HG03139 (cell line): ENCODE results near the gene CTIF.

Experiments used
- ATAC-seq: cut with Tn5 transposase; IDR thresholded peaks from one replicate; pipeline ENCODE4 v1.9.1; 2021; ENCODE audit not compliant: unreplicated experiment

The CTIF gene

DNA sequence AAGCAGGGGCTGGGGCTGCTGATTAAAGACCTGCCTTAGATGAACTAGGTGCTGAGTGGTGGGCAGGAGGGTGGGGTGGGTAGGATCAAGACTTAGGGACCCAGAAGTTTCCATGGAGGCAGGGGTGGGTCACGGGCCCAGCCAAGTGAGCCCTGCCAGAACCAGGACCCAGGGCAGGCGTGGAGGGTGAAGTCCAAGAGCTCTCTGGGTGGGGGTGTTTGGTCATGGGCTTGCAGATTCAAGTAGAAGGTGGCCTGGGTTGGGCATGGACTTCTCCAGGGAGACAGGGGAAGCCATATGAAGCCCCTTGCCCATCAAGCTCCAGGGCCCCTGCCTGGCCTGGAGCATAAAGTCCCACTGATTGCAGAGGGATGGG lies 243.1 kb downstream of the CTIF start:
- ATAC-seq = no peak

DNA sequence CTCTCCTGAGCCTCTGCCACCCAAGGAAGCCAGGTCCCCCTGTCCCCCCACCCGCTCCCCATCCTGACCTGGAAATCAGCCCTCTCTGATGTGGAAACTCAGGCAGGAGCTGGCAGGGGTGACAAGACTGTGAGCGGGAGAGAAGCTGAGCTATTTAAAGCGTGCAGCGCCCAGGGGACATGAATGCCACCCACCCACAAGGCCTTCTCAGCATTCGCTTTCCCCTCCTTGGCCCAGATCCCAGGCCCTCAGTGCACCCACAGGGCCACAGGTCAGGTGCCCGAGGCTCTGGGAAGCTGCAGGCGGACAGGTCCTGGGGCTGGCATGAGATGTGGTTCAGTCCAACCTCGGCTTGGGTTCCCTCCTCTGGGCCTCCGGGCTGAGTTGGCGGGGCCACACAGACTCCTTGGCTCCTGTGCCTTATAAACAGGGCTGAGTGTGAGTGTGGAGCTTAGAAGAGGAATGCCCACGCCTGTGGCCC lies 243.6 kb downstream of the CTIF start:
- no peak for ATAC-seq

DNA sequence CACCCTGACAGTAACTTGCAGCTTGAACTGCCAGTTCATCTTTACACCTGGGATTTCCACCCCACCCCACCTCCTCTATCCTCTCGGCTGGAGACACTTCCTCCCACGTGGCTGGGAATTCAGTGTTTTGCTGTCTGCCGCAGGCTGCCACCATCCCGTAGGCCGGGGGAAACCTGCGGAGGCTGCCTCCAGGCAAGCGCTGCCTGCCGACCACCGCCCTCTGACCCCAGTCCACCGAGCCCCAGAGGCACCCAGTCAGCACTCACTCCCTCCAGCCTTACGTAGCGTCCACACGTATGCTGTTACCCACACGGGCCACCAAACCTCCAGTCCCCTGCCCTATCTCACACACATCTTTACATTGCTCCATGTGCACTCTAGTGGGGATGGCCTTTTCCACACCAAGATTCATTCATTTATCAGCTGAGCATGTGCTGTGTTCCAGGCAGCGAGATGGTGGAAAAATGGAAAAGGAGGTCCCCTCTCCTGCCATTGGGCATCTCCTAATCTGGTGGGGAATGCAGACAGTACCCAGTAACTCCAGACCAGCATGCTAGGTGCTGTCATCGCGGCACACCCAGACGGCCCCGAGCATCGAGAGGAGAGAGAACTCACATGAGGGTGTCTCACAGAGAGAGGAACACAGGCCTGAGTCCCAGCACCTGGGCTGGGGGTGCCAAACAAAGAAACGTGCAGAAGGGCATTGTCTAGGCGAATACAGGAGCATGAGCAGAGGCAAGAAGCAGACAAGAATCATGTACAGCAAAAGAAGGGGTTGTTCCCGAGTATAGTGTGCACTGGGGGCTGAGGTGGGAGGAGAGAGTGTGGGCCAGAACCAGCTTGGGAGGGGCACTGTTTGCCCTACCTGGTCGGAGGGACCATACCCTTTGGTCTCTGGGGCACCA lies 245.0 kb downstream of the CTIF start:
- ATAC-seq = no peak

DNA sequence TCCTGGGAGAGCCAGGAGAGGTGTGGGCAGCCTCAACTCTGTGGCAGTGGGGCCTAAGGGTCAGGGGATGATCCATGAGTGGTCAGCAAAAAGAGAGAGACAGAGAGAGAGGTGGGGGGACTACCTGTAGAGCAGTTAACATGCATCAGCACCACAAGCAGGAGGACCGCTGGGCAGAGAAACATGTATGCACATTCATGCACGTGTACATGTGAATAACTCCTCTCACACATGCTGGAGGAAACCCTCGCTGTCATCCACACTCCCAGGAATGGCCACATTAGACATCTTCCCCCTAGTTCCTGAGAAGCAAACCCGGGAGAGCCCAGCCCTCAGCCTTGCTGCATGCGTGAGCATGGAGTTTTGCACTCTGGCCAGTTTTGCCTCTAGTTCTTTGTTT lies 245.8 kb downstream of the CTIF start:
- ATAC-seq = peak; percentile 9

DNA sequence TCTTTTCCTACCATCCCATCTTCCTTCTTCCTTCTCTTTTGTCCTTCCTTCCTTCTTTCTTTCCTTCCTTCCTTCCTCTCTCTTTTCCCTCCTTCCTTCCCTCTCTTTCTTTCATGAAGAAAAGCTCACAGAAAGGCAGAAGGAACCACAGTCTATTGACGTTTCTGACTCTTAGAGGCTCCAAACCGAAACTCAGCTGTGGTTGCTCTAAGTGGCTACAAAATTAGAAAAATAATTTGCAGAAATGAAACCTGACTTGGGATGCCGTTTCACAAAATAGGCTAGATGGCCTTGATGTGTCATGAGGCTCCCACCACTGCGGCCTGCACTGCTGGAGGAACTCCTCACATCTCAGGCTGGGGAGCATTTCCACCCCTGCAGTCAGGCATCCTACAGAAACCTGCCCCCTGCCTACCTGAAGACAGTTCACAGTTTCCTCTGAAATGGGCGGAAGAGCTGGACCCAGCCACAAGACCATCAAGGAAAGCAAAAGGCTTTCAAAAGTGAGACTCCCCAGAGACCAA lies 246.3 kb downstream of the CTIF start:
- ATAC-seq = peak; percentile 78

DNA sequence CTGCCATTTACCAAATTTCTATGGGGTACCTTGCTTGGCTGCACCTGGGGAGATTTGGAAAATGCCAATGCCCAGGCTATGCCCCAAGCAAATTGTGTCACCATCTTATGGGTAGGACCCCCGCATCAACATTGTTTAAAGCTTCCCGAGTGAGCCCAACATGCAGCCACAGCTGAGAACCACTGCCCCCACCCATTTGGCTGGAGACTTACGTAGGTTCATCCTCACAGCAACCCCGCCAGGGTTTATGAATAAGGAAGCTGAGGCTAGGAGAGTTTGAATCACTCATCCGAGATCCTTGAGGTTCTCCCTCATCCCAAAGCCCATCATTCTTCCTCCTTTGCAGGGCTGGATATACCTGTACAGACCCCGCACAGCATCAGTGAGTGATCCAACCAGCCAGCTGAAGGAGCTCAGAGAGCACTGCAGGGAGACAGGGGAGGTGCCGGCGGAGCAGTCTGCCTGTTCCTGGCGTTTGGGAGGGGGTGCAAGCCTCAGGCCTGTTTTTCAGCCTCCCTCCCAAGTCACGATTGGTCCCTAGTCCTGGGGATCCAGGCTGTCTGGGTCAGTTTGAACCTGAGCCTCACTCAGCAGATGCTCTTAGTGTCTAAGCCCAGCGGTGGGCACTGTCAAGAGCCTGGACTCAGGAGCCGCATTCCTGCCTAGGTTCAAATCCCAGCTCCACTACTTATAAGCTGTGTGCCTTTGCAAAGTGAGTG lies 247.1 kb downstream of the CTIF start:
- no peak for ATAC-seq

DNA sequence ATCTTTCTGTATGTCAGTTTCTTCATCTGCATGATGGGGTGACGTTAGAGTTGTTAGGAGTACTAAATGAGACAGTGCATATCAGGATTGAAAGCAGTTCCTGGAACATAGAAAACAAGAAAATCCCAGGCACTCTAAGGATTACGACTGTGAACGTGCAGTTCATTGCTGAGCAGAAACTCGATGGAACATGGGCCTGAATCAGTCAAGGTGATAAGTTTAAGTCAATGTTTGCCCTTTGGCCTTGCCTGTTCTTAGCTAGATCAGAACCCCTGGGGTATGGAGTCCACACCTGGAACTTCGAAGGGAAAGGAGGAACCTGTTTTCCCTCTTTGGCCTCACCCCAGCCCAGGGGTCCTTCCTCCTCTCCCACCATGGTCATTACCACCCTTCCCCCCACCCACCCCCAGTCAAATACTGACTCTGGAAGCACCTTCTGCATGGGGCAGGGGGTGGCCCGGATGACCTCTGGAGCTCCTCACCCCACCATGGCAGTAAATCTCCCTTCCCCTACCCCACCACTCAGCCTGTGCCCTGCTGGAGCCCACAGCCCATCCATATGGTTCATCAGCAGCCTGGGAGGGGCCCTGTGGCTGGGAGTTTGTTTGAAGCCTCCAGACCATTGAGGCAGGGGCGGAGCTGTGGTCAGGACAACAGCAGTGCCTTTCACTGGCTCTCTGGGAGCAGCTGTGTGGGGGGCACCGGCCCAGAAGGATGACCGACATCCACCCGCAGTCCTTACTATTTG lies 247.8 kb downstream of the CTIF start:
- no peak for ATAC-seq

DNA sequence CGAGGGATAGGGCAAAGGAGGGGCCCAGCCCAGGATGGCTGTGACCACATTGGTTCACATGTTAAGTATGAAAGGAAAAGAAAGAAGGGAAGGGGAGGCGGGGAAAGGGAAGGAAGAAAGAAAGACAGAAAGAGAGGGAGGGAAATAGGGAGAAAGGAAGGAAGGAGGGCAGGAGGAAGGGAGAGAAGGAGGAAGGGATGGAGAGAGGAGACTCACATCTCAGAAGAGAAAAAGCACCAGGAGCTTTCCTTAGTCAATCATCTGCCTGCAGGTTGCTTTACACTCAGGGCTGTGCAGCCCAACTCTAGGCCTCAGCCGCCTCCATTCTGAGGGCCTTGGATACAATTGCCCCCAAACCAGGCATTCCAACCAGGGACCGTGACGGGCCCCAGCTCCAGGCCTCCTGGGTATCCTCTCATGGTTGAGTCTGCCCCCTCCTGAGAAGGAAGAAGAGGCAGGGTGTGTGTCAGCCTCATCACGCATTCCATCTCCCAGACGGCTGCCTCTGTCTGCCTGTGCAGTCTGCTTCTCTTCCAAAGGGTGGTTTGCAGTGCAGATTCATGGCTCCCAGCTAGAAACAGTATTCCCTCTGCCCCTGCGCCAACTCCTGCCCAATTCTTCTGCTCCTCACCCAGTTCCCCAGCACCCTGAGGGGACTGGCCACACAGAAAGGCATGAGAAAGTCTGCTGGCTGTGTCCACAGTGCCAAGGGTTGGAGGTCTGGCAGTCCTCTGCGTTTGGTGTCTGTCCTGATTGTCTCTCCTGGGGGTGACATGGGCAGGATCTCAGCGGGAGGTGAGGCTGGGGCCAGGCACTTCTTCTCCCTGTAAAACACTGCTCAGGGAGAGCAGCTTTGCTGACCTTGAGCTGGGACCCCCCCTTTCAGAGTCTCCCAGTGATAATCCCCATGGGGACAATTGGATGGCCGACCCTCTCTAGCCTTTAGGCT lies 248.6 kb downstream of the CTIF start:
- no peak for ATAC-seq

DNA sequence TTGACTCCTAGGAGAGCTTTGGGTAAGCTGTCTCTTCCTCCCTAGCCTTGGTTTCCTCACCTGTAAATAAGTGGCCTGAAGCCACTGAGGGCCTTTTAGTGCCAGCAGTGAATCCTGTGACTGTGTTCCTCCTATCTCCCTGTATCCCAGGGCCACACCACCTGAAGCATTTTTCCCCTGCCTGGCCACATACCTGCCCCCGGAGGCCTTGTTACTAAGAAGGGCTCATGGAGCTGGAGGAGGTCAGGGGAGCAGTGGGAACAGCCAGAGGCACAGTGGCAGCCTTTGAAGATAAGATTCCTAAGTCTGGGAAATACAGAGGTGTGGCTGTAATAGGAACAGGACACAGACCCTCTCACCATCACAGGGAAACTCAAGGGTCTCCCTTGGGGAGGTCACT lies 249.5 kb downstream of the CTIF start:
- no peak for ATAC-seq

DNA sequence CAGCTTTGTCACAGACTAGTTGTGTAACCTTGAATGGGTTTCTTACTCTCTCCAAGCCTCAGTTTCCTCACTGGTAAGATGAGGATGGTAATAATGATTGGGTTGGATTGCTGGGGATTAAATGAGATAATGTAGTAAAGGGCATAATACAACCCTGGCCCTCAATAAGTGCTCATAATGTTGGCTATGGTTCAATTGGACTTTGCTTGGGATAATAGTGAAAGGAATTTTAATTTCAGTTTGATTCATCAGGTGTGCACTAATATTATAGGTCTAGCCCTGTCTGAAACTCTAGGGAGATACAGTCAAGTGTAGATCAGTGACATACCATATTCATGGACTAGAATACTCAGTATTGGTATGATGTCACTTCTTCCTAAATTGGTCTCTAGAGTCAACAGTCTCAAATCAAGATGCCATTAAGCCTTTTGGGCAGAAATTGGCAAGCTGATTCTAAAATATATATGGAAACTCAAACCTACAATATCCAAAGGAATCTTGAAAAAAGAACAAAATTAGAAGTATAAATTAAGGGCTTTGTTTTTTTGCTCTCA lies 250.5 kb downstream of the CTIF start:
- ATAC-seq = no peak

DNA sequence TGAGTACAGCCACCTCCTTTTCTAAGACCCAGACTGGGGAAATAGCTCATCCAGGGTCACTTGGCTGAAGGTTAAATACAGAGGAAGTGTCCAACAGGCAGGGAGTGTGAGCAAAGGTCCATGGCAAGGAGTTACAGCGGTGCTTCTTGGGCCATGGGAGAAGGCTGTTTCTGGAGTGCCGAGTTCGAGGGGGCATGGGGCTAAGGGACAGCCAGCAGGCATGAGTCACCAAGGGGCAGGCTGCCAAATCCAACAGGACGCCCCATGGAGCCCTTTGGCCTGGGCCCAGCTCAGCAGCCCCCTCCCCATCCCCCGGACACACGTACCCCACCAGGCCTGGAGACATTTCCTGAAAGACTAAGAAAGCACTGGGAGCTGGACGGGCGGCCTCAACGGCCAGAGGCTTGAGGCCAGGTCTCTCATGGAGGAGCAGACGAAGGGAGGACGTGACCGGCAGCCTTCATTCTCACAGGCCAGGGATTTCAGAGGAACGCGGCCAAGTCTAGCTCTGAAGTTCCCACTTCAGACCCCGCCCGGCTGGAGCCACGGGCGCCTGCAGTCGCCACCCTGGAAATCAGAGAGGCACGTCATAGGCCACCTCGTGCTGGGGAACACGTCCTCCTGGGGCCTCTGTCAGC lies 251.5 kb downstream of the CTIF start:
- no peak for ATAC-seq

DNA sequence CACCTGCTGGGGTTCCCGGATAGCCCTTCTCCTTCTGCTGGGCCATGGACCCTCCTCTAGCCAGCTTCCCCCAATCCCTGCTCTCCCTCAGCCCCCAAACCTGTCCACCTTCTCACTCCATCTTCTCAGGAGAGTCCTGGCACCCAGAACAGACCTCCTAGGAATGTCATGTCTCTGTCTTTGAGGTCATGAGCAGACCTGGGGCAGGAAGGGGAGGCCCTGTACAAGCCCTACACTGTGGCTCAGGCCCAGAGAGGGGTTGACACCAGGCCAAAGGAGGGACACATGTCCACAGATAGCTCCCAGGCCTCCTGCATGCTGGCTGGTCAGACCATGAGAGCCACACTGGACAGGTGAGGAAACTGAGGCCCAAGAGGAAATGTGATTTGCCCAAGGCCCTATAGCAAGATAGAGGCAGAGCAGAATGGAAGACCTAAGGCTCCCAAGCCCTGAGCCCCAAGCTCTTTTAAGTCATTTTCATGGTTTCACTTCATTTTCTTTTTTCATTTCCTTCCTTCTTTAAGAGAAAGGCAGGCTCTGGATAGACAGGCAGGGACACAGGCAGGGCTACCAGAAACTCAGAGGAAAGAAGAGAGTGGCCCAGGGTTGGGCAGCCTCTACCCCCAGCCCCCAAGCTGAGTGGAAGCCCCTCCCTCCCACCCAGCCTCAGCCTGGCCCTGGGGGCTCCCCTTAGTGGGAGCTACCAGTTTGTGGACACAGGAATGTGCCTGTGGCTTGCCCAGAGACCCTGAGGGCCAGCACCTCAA lies 252.2 kb downstream of the CTIF start:
- no peak for ATAC-seq

DNA sequence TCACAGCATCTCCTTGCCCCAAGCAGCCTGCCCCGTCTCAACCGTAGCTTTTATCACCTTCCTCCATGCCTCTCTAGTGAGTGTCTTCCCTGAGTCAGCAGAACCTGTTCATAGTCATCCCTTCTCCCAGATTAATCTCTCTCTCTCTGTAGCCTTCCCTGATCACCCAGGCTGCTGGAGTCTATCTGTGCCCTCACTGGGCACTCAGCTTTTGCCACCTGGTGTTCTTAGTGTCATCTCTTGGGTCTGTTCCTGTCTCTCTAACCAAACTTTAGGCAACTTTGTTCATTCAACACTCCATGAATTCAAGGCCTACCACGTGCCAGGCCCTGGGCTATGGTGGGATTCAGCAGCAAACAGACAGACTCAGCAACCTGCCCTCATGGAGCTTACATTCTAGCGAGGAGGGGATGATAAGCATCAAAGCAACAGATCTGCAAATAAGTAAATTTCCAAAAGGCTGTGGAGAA lies 252.8 kb downstream of the CTIF start:
- no peak for ATAC-seq

DNA sequence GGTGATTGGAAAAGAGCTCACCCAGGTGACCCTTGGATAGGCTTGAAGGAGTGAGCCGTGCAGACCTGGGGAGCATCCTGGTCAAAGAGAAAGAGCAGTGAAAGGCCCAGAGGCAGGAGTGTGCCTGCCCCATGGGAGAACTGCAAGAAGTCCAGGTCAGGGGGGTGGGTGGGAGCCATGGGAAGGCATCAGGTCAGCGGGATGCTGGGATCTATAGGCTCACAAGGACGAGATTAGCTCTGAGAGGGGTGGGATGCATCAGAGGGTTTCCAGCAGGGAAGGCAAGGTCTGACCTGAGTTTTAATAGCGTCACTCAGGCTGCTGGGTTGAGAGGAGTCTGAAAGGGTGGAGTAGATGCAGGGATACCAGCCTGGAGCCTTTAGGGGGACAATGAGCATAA lies 253.3 kb downstream of the CTIF start:
- ATAC-seq = no peak

DNA sequence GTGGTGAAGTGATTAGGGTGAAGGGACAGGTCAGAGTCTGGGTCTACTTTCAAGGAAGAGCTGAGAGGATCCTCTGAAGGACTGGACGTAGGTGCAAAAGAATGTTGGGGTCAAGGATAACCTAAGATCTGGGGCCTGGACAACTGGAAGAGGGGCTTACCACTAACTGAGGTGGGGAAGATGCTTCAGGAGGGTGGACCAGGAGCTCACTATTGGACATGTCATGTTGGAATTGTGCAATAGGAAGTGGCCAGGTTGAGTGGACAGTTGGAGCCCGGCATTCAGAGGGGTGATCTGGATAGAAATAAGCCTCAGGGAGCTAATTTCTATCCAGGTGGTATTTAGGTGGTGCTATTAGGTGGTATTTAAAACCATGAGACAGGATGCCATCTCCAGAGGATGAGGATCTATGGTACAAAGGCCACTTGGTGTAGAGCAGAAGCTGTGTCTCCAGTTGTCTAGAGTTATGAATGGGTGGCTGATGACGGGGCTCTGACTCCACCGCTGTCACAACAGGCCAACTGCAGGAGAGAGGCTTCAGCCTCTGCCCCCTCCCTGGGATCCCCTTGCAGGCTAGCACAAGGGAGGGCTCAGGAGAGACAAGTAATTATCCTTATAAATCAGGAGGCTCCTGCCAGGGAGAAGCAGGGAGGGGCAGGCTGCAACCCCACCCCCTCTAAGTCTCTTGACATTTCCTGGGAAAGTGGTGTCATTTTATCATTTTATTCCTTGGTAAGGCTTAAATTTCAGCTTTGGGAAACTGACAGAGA lies 254.0 kb downstream of the CTIF start:
- ATAC-seq = no peak

DNA sequence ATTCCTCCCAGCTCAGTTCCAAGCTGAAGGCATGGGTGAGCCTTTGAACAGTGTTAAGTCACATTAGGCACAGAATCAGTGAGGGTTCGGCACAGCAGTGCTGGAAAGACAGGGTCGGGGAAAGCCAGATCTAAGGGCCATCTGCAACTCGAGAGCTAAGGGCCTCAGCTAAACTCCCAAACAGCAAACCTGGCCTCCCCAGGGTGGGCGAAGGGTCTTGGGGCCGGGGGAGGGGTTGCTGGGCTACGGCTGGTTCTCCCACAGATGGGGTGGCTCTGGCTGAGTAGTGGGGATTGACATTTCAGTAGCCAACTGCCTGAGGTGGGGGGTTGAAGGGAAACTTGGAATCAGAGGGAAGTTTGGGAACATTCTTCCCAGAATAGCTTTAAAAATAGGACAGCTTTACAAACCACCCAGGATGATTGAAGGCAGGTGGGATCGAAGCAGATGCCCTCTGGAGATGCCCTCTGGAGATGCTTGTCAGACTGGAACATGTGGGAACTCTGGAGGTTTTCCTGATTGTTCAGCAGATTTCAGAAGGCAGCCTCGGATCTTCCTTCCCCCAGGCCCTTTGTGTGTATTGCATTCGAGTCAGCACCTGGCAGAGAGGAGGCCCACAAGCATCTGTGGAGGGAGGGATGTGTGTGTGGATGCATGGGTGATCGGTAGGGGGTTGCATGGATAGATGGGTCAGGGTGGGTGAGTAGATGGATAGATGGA lies 255.6 kb downstream of the CTIF start:
- ATAC-seq = no peak

DNA sequence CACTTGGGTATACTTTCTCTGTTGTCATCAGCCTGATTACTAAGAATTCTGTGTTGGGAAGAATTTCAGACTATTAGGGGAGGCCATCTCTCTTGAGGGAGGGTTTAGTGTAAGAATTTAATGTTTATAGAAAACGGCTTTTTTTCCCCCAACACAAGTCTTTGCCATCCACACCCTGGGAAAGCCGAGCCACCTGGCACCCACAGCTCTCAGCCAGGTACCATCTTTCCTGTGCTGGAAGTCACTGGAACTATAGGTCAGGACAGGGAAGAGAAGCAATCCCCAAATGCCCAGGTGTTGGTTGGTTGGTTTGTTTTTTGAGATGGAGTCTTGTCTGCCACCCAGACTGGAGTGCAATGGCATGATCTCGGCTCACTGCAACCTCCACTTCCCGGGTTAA lies 256.9 kb downstream of the CTIF start:
- ATAC-seq = no peak
